ENCODE results near the gene TMEM181.
"Not testable (repeated sequence)": the region's sequence is repeated elsewhere in the genome, so short reads cannot be mapped to it uniquely, and the experiment has no call there.

Gene TMEM181

GRCh38 chr6:158663625-158664165 lies 103.8 kb downstream of the TMEM181 start:
- Histone ChIP-seq H3K36me3 (no peaks in the 10 kb centered on the region), H3K9ac (no peak overlapping the region), H3K9me3 (no peaks in the 10 kb centered on the region), H3K27me3 (peaks cover 72% of the 10 kb centered on the region), H3K4me3 (no peak overlapping the region), H3K4me2 (no peak overlapping the region), H3K27ac (no peak overlapping the region), H3K4me1 (peaks cover 11% of the 10 kb centered on the region; the same call in 1 of the 2 replicates), H4K20me1 (peaks cover 6% of the 10 kb centered on the region; the same call in 1 of the 2 replicates)
- TF ChIP-seq Cebpa-rat (IDR thresholded peaks at IDR 0.05), result no peak

GRCh38 chr6:158665332-158665731 lies 105.4 kb downstream of the TMEM181 start:
- H4K20me1 ChIP-seq, result peaks cover 6% of the 10 kb centered on the region; the same call in 1 of the 2 replicates
- H3K9me3 ChIP-seq, result no peaks in the 10 kb centered on the region
- no peak overlapping the region for H3K4me3 ChIP-seq
- TF ChIP-seq Cebpa-rat (IDR thresholded peaks at IDR 0.05), result no peak
- H3K4me2 ChIP-seq, result no peak overlapping the region
- H3K27ac ChIP-seq, result no peak overlapping the region
- no peak overlapping the region for H3K9ac ChIP-seq
- no peaks in the 10 kb centered on the region for H3K36me3 ChIP-seq
- H3K4me1 ChIP-seq, result peaks cover 11% of the 10 kb centered on the region; the same call in 1 of the 2 replicates
- peaks cover 81% of the 10 kb centered on the region for H3K27me3 ChIP-seq

- H3K9me3 ChIP-seq, result no peaks in the 10 kb centered on the region
- H3K9ac ChIP-seq, result no peak overlapping the region
- H3K4me1 ChIP-seq, result peaks cover 11% of the 10 kb centered on the region; the same call in 1 of the 2 replicates
- no peaks in the 10 kb centered on the region for H3K36me3 ChIP-seq
- H4K20me1 ChIP-seq, result peaks cover 6% of the 10 kb centered on the region; the same call in 1 of the 2 replicates
- H3K4me2 ChIP-seq, result no peak overlapping the region
- H3K27me3 ChIP-seq, result peaks cover 76% of the 10 kb centered on the region
- no peak overlapping the region for H3K4me3 ChIP-seq
- no peak overlapping the region for H3K27ac ChIP-seq
- no peak for TF ChIP-seq Cebpa-rat (IDR thresholded peaks at IDR 0.05)
These were observed 106.9 kb downstream of the TMEM181 start for GRCh38 chr6:158666628-158667359.

GRCh38 chr6:158667360-158667981 lies 107.6 kb downstream of the TMEM181 start:
- no peak overlapping the region for H3K4me3 ChIP-seq
- no peak for TF ChIP-seq Cebpa-rat (IDR thresholded peaks at IDR 0.05)
- H3K9me3 ChIP-seq, result no peaks in the 10 kb centered on the region
- no peak overlapping the region for H3K9ac ChIP-seq
- H3K27me3 ChIP-seq, result peaks cover 69% of the 10 kb centered on the region
- peaks cover 11% of the 10 kb centered on the region; the same call in 1 of the 2 replicates for H3K4me1 ChIP-seq
- H3K36me3 ChIP-seq, result no peaks in the 10 kb centered on the region
- peaks cover 6% of the 10 kb centered on the region; the same call in 1 of the 2 replicates for H4K20me1 ChIP-seq
- no peak overlapping the region for H3K4me2 ChIP-seq
- H3K27ac ChIP-seq, result no peak overlapping the region

- Histone ChIP-seq H3K27me3 (peaks cover 57% of the 10 kb centered on the region), H3K4me3 (no peak overlapping the region), H3K27ac (no peak overlapping the region), H3K4me1 (peaks cover 6% of the 10 kb centered on the region; the same call in 1 of the 2 replicates), H4K20me1 (peaks cover 6% of the 10 kb centered on the region; the same call in 1 of the 2 replicates), H3K36me3 (no peaks in the 10 kb centered on the region), H3K9me3 (no peaks in the 10 kb centered on the region), H3K4me2 (no peak overlapping the region), H3K9ac (no peak overlapping the region)
- TF ChIP-seq Cebpa-rat (IDR thresholded peaks at IDR 0.05), result no peak
These were observed 108.8 kb downstream of the TMEM181 start for GRCh38 chr6:158668707-158669103.

GRCh38 chr6:158669145-158670035 lies 109.5 kb downstream of the TMEM181 start:
- H3K9ac ChIP-seq, result no peak overlapping the region
- no peak overlapping the region for H3K4me3 ChIP-seq
- no peak for TF ChIP-seq Cebpa-rat (IDR thresholded peaks at IDR 0.05)
- H3K4me1 ChIP-seq, result peaks cover 6% of the 10 kb centered on the region; the same call in 1 of the 2 replicates
- H3K4me2 ChIP-seq, result no peak overlapping the region
- no peaks in the 10 kb centered on the region for H3K9me3 ChIP-seq
- peaks cover 6% of the 10 kb centered on the region; the same call in 1 of the 2 replicates for H4K20me1 ChIP-seq
- peaks cover 50% of the 10 kb centered on the region for H3K27me3 ChIP-seq
- no peak overlapping the region for H3K27ac ChIP-seq
- no peaks in the 10 kb centered on the region for H3K36me3 ChIP-seq

GRCh38 chr6:158672119-158672518 lies 112.2 kb downstream of the TMEM181 start:
- not testable (repeated sequence) for H3K4me2 ChIP-seq, H3K36me3 ChIP-seq, H3K9ac ChIP-seq, H4K20me1 ChIP-seq, H3K9me3 ChIP-seq, H3K27ac ChIP-seq, H3K4me1 ChIP-seq, H3K4me3 ChIP-seq
- H3K27me3 ChIP-seq, result peaks cover 25% of the 10 kb centered on the region

GRCh38 chr6:158672726-158673125 lies 112.8 kb downstream of the TMEM181 start:
- Histone ChIP-seq H3K9me3 (no peaks in the 10 kb centered on the region), H3K27me3 (peaks cover 19% of the 10 kb centered on the region), H3K4me3 (no peak overlapping the region), H3K27ac (no peak overlapping the region), H4K20me1 (no peaks in the 10 kb centered on the region), H3K4me1 (no peaks in the 10 kb centered on the region), H3K4me2 (no peak overlapping the region), H3K36me3 (no peaks in the 10 kb centered on the region), H3K9ac (no peak overlapping the region)
- no peak for TF ChIP-seq Cebpa-rat (IDR thresholded peaks at IDR 0.05)

- H3K4me1 ChIP-seq, result no peaks in the 10 kb centered on the region
- H3K4me2 ChIP-seq, result no peak overlapping the region
- TF ChIP-seq Cebpa-rat (IDR thresholded peaks at IDR 0.05), result no peak
- no peaks in the 10 kb centered on the region for H3K36me3 ChIP-seq
- no peak overlapping the region for H3K9ac ChIP-seq
- no peaks in the 10 kb centered on the region for H4K20me1 ChIP-seq
- no peaks in the 10 kb centered on the region for H3K9me3 ChIP-seq
- peaks cover 2% of the 10 kb centered on the region; the same call in 1 of the 2 replicates for H3K27me3 ChIP-seq
- H3K4me3 ChIP-seq, result no peak overlapping the region
- H3K27ac ChIP-seq, result no peak overlapping the region
These were observed 114.6 kb downstream of the TMEM181 start for GRCh38 chr6:158674342-158675131.

- not testable (repeated sequence) for H3K4me3 ChIP-seq, H3K9ac ChIP-seq
These were observed 117.2 kb downstream of the TMEM181 start for GRCh38 chr6:158677094-158677493.

More at GRCh38 chr6:158677094-158677493, 117.2 kb downstream of the TMEM181 start:
- not testable (repeated sequence) for H3K9me3 ChIP-seq, H3K36me3 ChIP-seq, H3K4me2 ChIP-seq, H3K4me1 ChIP-seq, H4K20me1 ChIP-seq, H3K27ac ChIP-seq, H3K27me3 ChIP-seq

Data from BLaER1 (cell line).